Activated naive CD8-positive, alpha-beta T cell treated with anti-CD3 and anti-CD28 coated beads, Interleukin-2, amount 50 U/mL, for 24 hours (primary cell): ENCODE measurements around the gene L3HYPDH.

Experiments used
- ATAC-seq: fragments of 150-1000 bp; cut with Tn5 transposase; one replicate; pipeline ENCODE4 v1.10.0; 2021
- DNase-seq: peaks from one replicate; pipeline ENCODE4 v3.0.0; 2021
- H3K27ac Mint-ChIP-seq: one replicate; pipeline ENCODE4 v1.8.0; 2021; ENCODE audit warnings: mild to moderate bottlenecking, mixed read lengths
- H3K27me3 Mint-ChIP-seq: one replicate; pipeline ENCODE4 v1.8.0; 2021; ENCODE audit warnings: mixed read lengths
- H3K36me3 Mint-ChIP-seq: one replicate; pipeline ENCODE4 v1.8.0; 2021; ENCODE audit warnings: low read depth, mixed read lengths
- H3K4me1 Mint-ChIP-seq: one replicate; pipeline ENCODE4 v1.8.0; 2021; ENCODE audit warnings: mixed read lengths
- H3K4me3 Mint-ChIP-seq: one replicate; pipeline ENCODE4 v1.8.0; 2021; ENCODE audit warnings: mild to moderate bottlenecking, moderate library complexity, mixed read lengths
- H3K9me3 Mint-ChIP-seq: one replicate; pipeline ENCODE4 v1.8.0; 2021; ENCODE audit warnings: mixed read lengths

L3HYPDH gene

DNA sequence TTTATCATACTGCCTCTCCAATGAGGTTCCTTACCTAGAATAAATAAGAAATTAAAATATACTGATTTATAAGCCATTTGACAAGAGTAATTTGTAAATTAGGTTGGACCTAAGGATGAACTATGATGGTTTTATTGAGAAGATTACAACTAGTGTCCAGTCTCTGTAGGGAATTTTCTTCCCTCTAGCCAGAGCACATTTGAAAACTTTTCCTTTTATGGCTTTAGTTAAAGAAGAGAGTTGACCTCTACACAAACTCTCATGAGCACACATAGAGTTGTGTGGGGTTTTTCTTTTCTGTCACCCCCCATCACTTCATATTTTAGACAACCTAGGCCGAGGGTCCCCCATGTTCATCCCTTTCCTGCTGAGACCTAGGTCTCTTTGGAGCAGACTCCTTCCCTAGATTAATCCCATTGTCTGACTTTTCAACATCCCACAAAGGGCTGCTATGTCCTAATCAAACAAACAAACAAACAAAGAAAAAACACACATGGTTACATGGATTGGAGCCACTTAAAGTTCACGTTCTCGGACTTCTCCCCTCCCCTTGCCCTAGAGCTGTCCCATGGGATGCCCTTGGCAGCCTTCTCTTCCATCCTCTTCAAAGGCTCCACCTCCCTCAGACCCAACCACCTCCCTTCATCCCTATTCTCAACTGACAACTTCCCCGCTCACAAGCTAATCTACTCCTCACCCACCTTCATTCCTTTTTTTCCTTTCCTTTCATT, 59.7 kb downstream of the L3HYPDH start:
- no peak overlapping the region for H3K4me3 Mint-ChIP-seq
- no peaks in the 10 kb centered on the region for H3K4me1 Mint-ChIP-seq
- no peak overlapping the region for H3K27ac Mint-ChIP-seq

More for the DNA sequence above, 59.7 kb downstream of the L3HYPDH start:
- no peaks in the 10 kb centered on the region for H3K9me3 Mint-ChIP-seq
- no peak for ATAC-seq
- H3K36me3 Mint-ChIP-seq = no peaks in the 10 kb centered on the region
- no peaks in the 10 kb centered on the region for H3K27me3 Mint-ChIP-seq
- no peak for DNase-seq
